ENCODE data around the gene ASTN2.

Gene ASTN2

GRCh38 chr9:116626762-116627161 is 788.1 kb downstream of the ASTN2 start:
- no peak for TF ChIP-seq CTCF (IDR thresholded peaks at IDR 0.05; ENCODE audit: low read depth, low read length, missing control alignments)
- no peak overlapping the region for H3K4me3 ChIP-seq (replicated peaks; ENCODE audit: low read depth, low read length)
- DNase-seq (ENCODE audit: extremely low read depth, low read depth), result no peak

- no peak for DNase-seq (ENCODE audit: extremely low read depth, low read depth)
- H3K4me3 ChIP-seq (replicated peaks; ENCODE audit: low read depth, low read length), result no peak overlapping the region
- TF ChIP-seq CTCF (IDR thresholded peaks at IDR 0.05; ENCODE audit: low read depth, low read length, missing control alignments), result no peak
Measured at GRCh38 chr9:116623715-116624114, 791.1 kb downstream of the ASTN2 start.

- DNase-seq (ENCODE audit: extremely low read depth, low read depth), result no peak
- no peak for TF ChIP-seq CTCF (IDR thresholded peaks at IDR 0.05; ENCODE audit: low read depth, low read length, missing control alignments)
Measured at GRCh38 chr9:116617389-116617788, 797.5 kb downstream of the ASTN2 start.

GRCh38 chr9:116616304-116616914 is 798.4 kb downstream of the ASTN2 start:
- H3K4me3 ChIP-seq (replicated peaks; ENCODE audit: low read depth, low read length), result no peak overlapping the region
- TF ChIP-seq CTCF (IDR thresholded peaks at IDR 0.05; ENCODE audit: low read depth, low read length, missing control alignments), result no peak
- DNase-seq (ENCODE audit: extremely low read depth, low read depth), result no peak

More at GRCh38 chr9:116617389-116617788, 797.5 kb downstream of the ASTN2 start:
- H3K4me3 ChIP-seq (replicated peaks; ENCODE audit: low read depth, low read length), result no peak overlapping the region

GRCh38 chr9:116608064-116608463 is 806.8 kb downstream of the ASTN2 start:
- TF ChIP-seq CTCF (IDR thresholded peaks at IDR 0.05; ENCODE audit: low read depth, low read length, missing control alignments), result no peak
- no peak overlapping the region for H3K4me3 ChIP-seq (replicated peaks; ENCODE audit: low read depth, low read length)
- no peak for DNase-seq (ENCODE audit: extremely low read depth, low read depth)

GRCh38 chr9:116605904-116606341 is 808.9 kb downstream of the ASTN2 start:
- TF ChIP-seq CTCF (IDR thresholded peaks at IDR 0.05; ENCODE audit: low read depth, low read length, missing control alignments), result no peak
- H3K4me3 ChIP-seq (replicated peaks; ENCODE audit: low read depth, low read length), result no peak overlapping the region
- no peak for DNase-seq (ENCODE audit: extremely low read depth, low read depth)

- H3K4me3 ChIP-seq (replicated peaks; ENCODE audit: low read depth, low read length), result no peak overlapping the region
- DNase-seq (ENCODE audit: extremely low read depth, low read depth), result no peak
- no peak for TF ChIP-seq CTCF (IDR thresholded peaks at IDR 0.05; ENCODE audit: low read depth, low read length, missing control alignments)
Measured at GRCh38 chr9:116605060-116605459, 809.8 kb downstream of the ASTN2 start.

Measured in HFF-Myc (cell line).